C1 segment of cervical spinal cord (tissue), 14 donors: ENCODE measurements around the gene MIDN.

Source experiments
- DNase-seq, 14 donors: peaks; one replicate each; lab custom pipeline; 2025; lab: John Stamatoyannopoulos, UW

MIDN gene

DNA sequence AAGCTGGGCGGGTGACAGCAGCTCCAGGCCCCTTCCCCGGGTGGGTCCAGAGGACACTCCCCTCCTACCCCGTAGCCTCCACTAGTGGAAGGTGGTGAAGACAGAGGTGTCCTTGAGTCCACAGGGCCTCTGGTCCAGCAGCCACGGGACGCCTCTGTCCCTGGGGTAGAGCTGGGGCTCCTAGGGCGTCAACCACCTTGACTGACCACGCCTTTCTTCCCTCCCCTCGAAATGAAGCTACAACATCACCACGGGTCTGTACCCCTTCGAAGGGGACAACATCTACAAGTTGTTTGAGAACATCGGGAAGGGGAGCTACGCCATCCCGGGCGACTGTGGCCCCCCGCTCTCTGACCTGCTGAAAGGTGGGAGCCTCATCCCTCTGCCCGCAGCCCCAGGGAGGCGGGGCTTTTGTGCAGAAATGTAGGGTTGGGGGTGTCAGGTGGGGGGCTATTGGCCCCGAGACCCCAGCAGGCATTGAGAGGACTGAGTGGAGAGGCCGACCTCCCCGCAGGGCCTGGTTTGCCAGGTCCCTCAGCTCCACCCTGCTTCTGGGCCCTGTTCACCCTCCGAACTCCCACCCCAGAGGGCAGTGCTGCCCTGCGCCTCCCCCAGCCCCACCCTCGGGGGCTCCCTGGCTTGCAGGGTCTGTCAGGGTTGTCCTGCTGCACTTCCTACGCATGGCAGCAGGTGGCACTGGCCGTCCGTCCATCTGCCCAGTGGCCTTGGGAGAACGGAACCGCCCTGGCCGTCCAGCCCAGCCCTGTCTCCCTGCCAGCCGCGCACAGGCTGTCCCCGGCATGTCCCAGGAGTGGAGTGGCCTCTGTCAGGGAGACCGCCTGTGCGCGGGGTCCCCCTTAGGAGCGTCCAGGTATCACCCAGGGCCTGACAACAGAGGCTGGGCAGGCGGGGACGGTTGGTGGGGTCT, 27.1 kb upstream of the MIDN start:
- DNase-seq: peak in 10 of 14 donors; percentile 12 to 77 (median 44)

DNA sequence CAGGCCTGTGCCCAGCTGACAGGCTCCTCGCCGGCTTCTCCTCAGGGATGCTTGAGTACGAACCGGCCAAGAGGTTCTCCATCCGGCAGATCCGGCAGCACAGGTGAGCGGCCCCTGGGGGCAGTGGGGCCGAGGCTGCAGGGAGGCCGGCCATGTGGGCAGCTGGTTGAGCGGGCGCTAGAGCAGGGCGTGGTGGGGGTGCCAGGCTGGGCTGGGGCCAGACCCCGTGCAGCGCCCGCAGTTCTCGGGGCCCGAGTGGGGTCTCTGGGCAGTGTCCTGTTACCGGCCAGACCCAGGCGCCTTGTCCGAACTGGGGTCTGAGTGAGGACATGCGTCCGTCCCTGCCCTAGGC, 26.5 kb upstream of the MIDN start:
- DNase-seq: no peak

DNA sequence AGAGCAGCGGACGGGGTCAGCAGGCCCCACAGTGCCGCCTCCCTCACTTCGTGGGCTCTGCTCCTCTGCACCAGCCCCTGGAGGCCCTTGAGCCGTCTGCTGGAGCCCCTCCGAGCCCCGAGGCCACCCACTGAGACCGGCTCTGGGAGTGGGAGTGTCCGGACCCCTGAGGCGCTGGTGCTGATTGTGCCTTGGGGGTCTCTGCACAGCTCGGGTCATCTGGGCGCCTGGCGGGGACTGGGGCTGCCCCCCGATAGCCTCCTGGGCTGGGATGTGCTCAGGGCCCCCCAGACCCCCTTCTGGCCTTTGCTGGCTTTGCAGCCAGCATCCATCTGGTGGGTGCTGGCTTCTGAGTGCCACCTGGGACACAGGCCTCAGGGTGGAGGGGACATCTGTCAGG, 26.0 kb upstream of the MIDN start:
- DNase-seq: no peak

DNA sequence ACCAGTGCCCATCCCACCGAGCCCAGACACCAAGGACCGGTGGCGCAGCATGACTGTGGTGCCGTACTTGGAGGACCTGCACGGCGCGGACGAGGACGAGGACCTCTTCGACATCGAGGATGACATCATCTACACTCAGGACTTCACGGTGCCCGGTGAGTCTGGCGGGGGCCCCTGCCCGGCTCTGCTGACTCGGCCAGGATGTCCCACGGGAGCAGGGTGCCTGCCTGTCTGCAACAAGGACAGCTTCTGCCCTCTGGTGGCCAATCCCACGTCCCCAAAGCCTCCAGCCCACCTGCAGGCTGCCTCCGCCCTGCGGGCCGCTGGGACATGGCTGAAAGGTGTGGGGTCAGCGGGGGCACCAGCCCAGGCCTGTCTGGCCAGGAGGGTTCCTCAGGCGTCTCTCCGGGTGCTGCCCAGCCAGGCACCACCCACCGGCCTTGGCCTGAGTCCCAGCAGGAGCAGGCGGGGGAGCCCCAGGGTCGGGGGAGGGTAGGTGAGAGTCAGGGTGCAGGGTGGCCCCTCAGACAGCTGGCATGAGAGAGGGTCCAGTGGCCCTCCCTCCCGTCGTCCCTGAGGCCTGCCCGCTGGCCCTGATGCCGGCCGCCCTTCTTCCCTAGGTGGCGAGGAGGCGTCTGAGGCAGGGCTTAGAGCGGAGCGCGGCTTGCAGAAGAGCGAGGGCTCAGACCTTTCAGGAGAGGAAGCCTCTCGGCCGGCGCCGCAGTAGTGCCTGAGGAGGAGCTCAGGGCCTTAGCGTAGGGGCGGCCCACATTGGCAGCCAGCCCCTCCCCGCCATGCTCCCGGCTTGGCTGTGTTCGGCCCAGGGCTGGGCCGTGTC, 25.1 kb upstream of the MIDN start:
- DNase-seq: peak in 1 of 14 donors; percentile 30

DNA sequence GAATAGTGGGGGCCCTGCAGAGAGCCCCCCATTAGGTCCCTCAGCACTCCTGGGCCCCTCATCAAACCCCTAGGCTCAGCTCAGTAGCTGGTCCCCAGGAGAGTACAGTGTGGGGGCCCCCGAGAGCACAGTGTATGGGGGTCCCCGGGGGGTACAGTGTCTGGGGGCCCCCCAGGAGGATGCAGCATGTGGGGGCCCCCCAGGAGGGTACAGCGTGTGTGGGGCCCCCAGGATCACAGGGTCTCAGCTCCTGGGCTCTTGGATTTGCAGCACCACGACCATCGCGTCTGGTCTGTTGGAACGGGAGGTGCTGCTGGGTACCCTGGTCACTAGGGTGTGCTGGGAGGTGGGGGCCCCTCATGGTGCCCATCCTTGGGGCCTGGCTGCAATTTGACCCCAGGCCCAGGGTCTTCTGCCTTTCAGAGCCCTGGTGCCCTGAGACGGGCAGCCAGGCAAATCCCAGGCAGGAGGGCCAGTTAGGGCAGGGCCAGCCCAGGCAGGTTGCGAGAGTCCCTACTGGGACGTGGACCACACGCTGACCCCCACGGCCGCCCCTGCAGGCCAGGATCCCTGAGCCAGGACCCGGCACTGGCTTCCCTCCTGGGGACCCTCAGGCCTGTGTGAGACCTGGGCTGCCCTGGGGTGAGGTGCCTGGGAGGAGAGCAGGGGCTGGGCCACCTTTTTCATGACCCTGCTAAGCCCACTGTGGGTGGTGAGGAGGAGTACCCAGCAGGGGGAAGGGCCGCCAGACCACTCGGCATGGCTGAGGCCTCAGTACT, 24.1 kb upstream of the MIDN start:
- no peak for DNase-seq

DNA sequence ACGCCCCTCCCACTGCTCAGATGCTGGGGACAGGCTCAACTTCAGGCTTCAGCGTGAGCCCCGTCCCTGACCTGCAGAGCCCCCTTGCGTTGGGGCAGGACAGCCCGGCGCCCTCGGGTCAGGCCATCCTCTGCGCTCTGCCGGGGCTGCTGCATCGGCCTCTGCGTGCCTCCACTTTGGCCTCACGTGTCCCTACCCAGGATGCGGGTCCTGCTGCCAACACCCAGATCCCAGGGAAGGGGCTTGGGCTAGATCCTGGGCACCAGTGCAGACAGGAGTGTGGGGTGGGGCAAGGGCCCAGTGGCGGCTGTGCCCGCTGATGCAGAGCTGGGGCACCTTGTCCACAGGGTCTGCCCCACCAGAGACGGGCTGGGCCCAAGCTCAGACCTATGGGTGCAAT, 23.5 kb upstream of the MIDN start:
- no peak for DNase-seq

DNA sequence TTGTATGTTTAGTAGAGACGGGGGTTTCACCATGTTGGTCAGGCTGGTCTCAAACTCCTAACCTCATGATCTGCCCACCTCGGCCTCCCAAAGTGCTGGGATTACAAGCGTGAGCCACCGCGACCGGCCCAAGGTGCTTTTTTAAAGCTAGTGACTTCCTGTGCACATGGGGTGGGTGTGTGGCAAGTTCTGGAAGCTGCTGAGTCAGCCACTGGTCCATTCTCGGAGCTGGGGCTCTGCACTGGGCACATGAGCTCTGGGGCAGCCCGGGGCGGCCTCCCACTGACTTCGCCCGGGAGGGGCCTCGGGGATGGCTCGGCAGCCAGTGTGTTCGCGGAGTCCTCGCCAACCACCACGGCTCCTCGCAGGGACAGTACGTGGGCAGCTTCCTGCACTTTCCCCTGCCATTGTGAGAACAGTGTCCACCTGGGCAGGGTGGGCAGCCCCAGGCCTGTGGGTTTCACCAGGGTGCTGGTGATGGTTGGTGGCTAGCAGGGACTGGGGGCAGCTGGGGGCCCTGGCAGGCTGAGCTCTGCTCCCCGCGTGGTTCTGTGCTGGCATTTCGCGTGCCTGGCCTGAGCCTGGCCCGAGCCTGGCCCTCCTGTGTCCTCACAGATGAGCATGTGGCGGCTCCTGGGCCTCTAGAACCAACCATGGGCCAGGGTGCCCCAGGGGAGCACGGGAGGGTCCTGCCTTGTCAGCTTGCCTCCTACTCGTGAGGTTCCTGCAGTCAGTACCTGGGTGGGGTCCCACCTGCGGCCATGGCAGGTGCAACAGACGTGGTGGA, 22.8 kb upstream of the MIDN start:
- peak in 2 of 14 donors; percentile 6 to 47 for DNase-seq

DNA sequence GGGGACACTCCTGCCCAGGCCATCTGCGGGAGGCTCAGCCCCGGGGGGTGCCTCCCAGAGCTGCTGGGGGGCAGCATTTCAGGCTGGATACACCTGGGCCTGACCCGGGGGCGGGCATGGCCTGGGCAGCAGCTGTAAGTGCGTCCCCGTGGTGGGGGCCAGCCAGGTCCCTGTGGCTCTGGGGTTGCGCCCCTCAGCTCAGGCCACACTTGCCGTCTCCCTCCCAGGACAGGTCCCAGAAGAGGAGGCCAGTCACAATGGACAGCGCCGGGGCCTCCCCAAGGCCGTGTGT, 22.2 kb upstream of the MIDN start:
- no peak for DNase-seq

DNA sequence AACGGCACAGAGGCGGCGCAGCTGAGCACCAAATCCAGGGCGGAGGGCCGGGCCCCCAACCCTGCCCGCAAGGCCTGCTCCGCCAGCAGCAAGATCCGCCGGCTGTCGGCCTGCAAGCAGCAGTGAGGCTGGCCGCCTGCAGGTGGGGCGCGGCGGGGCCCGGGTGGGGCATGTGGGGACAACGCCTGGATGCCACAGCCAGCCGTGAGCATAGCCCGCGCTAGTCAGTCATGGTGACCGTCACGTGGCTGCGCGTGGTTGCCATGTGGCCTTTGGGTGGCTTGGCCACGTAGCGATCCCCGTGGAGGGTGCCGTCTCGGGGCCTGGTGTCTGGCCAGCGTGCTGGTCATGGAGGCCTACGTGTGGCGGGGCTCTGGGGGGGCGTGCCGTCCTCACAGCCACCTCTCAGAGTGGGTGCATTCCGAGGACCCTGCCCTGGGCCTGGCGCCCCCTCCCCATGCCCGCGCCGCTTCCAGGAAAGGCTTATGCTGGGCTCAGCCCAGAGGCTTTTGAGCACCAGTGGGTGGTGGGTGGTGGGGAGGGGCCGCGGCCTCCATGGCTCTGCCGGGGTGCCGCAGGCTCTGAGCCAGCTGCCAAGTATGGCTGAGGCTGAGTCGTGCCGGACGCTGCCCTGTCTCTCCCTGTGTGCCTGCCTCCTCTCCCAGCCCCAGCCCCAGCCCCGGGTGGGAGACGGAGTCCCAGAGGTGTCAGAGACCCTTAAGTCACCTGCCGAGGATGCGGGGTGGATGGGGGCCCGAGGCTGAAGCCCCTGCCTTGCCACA, 21.7 kb upstream of the MIDN start:
- no peak for DNase-seq

DNA sequence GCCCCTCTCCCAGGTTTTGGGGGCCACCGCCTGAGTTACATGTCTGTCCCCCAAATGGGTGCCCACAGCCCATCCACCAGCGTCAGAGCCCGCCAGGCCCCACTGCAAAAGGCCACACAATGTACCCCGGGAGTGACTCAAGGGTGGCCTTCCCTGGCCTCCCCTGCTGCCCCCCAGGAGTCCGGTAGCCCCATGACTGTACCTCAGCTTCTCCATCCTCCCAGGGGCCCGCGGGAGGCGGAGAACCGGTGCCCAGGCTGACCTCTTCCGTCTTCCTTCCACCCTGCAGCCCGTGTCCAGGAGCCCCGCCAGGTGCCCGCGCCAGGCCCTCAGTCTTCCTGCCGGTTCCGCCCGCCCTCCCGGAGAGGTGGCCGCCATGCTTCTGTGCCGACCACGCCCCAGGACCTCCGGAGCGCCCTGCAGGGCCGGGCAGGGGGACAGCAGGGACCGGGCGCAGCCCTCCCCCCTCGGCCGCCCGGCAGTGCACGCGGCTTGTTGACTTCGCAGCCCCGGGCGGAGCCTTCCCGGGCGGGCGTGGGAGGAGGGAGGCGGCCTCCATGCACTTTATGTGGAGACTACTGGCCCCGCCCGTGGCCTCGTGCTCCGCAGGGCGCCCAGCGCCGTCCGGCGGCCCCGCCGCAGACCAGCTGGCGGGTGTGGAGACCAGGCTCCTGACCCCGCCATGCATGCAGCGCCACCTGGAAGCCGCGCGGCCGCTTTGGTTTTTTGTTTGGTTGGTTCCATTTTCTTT, 20.9 kb upstream of the MIDN start:
- no peak for DNase-seq

DNA sequence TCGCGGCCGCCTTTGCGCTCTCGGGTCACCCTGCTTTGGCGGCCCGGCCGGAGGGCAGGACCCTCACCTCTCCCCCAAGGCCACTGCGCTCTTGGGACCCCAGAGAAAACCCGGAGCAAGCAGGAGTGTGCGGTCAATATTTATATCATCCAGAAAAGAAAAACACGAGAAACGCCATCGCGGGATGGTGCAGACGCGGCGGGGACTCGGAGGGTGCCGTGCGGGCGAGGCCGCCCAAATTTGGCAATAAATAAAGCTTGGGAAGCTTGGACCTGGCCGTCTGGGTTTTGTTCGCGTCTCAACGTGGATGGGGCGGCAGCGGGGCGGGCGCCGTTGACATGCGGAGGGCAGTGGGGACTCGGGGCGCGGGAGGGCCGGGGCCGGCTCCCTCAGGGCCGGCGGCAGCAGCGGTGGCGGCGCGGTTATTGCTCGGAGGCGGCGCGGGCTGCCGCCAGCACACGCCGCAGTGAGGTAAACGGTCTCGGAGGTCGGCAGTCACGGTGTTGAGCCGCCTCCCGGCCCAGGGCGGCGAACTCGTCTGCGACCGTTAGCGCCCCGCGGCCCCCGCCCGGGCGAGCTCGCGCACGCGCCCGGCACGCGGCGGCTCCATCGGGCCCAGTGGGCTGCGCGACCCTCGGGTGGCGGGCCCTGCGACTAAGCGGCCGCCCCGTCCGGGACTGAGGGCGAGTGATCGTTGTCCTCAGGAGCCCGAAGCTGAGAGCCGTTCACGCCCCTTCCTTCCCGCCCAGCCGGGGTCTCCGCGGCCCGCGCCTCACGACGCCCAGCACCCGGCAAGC, 20.0 kb upstream of the MIDN start:
- DNase-seq: no peak

DNA sequence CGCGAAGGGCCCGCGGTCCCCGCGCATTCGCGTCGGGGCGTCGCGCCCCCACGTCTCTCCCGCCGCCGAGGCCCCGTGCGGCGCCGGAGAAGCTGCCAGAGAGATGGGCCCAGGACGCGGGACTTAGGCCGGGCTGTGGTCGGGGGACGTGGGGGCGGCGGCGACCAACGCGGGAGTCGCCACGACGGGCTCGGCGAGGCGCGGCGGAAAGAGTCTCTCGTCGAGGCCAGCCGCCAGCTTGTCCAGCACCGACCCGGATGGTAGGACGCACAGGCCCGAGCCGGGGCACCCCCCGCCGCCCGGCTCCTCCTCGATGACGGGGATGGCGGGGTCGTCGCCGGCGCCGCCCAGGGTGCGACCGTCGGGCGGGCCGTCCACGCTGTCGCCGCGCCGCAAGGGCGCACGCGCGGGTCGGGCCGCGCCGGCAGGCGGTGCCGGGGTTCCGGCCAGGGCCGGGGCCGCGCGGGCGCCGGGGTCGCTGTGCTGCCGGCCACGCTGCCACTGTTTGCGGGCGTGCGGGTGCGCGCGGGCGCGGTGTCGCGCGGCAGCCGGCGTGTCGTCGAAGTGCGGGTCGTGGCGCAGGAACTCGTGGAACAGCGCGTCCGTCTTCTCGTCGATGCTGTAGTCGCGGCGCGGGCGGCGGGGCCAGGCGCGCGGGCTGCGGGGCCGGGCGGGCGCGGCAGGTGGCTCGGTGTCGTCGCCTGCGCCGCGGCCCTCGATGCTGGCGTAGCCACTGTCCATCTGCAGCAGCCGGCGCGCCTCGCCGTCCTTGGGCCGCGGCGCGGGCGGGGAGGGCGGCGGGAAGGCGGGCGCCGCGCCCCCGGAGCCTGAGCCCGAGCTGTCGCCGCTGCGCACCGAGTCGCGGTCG, 19.1 kb upstream of the MIDN start:
- no peak for DNase-seq

DNA sequence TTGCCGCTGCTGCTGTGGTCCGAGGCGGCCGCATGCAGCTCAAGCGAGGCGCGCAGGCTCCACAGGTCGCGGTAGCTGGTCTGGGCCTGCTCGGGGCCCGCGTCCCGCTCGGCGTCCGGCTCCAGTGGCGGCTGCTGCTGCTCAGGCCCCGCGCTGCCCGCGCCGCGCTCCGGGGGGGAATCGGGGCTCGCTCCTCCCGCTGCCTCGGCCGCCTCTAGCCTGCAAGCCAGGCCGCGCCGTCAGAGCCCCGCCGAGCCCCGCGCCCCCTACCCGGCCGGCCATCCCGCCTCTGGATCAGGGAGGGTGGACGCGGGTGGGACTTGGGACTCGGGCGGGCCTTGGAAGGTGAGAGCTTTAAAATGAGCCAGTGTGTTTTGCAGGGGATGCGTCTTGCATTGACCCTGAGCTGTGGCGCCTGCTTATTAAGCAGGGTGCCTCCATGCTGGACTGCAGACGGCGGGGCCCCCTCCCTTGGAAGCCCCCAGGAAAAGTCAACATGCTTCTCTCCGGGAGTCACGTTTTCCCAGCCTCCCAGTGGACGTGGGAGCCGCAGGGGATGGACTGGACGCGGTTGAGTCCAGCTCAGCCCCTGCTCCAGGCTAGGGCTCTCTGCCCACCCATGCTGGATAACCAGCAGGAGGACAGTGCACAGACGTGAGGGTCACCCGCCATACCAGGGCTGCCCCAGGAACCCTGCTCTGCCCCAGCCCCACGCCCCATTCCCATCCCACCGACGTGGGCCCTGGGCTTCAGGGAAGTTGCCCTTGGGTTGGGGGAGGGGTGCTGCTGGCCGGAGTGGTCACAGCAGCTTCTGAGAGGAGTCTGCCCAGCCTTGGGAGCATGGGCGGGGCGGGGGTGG, 18.2 kb upstream of the MIDN start:
- DNase-seq: no peak

DNA sequence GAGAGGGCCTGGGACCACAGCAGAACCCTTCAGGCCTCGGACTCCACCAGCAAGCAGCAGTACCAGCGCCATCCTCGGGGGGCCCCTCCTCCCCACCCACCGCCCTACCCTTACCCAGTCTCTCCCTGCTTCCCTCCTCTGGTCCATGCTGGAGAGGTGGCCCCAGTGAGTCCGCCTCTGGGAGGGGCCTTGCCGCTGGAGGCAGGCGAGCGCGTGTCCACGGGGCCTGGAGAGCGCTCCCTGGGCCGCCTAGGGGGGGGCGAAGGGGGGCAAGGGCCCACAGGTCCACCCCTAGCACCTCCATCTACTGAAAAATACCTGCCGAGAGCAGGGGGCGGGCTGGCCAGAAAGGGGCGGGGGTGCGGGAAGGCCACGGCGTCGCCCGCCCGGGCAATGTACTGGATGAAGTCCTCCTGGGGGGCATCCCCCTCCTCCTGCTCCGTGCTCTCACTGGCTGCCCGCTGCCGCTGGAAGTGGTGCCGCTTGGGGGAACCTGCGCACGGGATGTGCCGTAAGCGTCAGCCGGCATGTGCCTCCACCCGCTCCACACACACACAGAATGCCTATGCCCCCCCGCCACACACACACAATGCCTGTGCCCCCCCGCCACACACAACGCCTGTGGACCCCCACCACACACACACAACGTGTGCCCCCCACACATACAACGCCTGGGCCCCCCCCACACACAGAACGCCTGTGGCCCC, 17.4 kb upstream of the MIDN start:
- DNase-seq: no peak

DNA sequence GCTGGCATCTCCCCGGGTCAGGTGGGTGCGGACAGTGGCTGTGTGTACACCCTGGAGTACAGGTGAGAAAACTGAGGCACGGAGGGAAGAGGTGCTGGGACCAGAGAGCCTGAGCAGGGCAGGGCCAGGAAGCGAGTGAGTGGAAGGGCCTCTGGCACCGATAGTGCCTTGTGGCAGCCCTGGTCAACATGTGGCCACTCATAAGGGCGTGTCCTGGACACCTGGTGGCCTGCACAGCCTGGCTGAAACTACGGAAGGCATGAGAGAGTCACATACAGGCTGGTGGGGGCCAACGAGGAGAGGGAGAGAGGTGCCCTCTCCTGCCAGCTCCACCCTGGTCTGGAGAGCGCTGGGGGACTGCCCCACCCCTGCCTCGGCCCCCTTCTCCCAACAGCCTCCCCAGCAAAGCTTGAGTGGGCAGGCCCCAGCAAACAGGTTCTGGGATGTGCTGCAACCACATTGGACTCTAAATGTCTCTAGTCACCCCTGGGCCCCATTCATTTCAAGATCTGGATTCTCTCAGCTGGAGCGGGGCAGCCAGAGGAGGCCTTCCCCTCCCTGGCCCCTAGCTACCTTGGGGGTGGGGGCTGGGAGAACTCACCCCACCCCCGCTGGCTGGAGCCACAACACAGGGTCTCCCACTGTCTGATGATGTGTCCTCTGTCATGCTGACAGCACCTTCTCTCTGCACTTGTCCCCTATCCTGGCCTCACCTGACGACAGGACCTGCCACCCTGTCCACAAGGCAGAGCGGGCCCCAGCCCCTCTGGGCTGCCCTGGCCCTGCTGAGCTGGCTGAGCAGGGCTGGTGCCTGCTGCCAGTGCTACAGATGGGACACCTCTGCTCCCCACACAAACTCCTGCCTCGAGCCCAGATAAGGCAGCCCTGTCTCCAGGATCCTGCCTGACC, 16.4 kb upstream of the MIDN start:
- no peak for DNase-seq
